Right hindlimb (tissue), 1 donor: ENCODE data around the gene PFKM.
A peak's percentile ranks its signal among the peaks of the same experiment; 100 is the strongest.
"Not testable (repeated sequence)": the region's sequence is repeated elsewhere in the genome, so short reads cannot be mapped to it uniquely, and the experiment has no call there.

Source experiments
- DNase-seq: peaks from one replicate; pipeline ENCODE4 v3.0.0-alpha.2; 2018

PFKM gene

DNA sequence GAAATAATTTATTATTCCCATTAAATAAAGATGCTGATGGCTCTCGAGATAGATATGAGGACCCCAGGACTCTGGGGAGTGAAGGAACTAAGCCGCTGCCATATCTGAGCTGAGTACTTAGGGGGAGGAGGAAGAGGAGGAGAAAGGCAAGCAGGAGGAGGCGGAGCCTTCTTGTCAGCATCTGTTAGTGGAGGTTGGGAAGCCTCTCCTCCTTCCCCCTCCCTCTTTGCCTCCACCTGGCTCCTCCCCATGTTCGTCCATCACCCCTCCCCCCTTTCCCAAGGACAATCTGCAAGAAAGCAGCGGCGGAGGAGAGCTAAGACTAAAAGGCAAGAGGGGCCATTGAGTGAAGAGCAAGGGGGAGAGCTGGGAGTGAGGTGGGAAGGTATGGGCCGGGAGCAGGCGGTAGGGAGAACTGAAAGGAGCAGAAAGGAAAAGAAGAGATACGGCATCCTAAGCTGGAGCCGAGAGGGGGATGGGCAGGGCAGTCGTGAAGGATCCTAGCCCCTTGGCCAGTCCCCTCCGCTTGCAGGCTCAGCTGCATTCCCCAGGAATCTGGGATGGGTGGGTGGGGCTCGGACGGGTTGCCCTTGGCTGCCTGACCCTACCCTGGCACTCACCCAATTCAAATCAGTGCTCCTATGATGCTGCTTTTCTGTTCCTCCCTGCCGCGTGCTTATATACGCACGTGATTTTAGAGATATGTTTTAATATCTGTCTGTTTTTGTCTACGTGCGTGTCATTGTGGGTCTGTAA is at the start of gene PFKM:
Gene PFKM, plus strand, starts transcription at position 287 of the 756 bp plus-strand sequence. CDS start 3,411 bp downstream, outside the sequence.
- DNase-seq, result peak; percentile 91

DNA sequence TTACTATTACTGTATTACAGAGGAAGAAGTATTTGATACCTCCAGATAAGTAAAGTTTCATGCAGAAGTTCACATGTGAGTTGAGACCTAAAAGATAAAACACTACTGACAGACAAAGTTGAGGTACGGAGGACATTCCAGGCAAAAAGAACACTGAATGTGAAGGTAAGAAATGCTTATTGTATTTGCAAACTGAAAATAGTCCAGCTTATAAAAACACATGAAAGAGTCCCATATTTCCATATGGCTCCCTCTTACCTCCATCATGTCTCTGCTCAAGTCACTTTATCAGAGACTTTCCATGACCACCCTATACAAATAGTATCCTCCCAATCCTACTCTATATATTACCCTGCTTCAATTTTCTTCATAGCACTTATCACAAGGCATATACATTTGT is 49.1 kb upstream of the PFKM start:
- no peak for DNase-seq

DNA sequence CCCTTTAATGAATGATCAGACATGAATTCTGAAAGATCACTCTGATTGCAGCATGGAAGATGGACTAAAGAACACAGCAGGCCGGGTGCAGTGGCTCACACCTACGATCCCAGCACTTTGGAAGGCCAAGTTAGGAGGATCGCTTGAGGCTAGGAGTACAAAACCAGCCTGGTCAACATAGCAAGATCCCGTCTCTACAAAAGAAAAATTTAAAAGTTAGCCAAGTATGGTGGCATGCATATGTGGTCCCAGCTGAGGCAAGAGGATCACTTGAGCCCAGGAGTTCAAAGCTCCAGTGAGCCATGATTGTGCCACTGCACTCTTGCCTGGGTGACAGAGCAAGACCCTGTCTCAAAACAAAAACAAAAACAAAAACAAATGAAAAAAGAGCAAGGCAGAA is 48.4 kb upstream of the PFKM start:
- no peak for DNase-seq

DNA sequence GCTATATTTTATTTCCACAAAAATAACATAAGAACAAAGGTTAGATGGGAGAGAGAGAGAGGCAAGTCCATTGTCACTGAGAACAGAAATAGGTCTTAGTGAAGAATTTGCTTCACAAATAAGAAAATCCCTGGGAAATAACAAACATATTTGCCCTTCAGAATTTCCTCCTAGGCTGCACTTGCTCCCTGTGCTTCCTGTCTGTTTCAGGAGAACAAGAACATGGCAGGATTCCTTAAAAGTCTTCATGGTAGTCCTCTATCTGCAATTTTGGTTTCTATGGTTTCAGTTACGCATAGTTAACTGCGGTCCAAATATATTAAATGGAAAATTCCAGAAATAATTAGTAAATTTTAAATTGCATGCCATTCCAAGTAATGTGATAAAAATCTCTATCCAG is 47.4 kb upstream of the PFKM start:
- no peak for DNase-seq

DNA sequence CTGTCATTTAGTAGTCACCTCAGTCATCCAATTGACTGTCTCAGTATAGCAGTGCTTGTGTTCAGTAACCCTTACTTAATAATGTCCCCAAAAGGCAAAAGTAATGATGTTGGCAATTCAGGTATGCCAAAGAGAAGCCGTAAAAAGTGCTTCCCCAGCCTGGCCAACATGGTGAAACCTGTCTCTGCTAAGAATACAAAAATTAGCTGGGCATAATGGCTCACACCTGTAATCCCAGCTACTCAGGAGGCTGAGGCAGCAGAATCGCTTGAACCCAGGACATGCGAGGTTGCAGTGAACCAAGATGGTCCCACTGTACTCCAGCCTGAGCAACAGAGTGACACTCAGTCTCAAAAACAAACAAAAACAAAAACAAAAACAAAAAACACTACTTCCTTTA is 46.9 kb upstream of the PFKM start:
- DNase-seq, result no peak

DNA sequence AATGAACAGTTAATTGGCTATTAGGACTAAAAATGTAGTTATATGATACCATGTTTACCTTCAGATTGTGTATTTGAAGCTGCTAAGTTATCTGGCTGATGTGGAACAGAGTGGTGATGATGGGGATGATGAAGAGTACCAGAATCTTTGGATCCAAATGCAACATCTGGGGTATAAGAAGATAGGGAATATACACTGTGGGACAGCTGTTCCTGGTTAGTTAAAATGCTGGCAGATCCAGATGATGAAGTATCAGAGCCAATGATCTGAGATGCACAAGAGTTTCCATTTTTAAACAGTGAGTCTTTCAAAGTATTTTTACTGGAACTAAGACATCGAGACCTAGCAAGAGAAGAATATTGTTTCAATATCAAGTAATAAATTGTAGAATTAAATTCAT is 44.9 kb upstream of the PFKM start:
- DNase-seq, result no peak

DNA sequence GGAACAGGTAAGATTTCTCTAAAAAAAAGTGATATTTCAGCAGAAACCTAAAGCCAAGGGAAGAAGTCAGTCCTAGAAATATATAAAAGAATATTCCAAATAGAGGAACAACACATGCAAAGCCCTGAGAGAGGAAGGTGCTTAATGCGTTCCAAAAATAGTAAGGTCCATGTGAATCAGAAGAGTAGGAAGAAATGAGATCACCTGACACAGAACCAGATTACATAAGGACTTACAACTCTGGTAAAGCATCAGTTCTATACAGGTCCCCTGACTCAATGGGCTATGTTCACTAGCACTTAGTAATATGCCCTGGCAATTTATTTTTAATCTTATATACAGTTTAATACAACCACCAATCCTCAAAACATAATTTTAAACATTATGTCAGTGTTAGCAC is 43.3 kb upstream of the PFKM start:
- no peak for DNase-seq

DNA sequence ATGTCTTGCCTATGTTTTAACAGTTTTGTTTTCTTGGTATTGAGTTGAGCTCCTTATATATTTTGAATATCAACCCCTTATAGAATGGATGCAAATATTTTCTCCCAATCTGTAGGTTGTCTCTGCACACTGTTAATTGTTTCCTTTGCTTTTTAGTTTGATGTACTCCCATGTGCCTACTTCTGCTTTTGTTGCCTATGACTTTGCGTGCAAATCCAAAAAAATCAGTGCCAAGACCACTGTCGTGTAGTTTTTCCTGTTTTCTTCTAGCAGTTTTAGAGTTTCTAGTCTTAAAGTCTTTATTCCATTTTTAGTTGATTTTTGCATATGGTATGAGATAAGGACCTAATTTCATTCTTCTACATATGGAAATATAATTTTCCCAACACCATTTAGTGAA is 42.1 kb upstream of the PFKM start:
- DNase-seq, result no peak

DNA sequence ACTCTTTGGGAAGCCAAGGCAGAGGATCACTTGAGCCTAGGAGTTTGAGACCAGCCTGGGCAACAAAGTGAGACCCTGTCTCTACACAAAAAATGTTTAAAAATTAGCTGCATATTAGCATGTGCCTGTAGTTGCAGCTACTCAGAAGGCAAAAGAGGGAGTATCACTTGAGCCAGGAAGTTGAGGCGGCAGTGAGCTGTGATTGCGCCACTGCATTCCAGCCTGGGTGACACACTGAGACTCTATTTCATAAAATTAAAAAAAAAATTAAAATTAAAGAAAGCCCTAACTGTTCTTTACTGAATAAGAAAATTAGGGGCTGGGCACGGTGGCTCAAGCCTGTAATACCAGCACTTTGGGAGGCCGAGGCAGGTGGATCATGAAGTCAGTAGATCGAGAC is 40.3 kb upstream of the PFKM start:
- DNase-seq, result no peak

DNA sequence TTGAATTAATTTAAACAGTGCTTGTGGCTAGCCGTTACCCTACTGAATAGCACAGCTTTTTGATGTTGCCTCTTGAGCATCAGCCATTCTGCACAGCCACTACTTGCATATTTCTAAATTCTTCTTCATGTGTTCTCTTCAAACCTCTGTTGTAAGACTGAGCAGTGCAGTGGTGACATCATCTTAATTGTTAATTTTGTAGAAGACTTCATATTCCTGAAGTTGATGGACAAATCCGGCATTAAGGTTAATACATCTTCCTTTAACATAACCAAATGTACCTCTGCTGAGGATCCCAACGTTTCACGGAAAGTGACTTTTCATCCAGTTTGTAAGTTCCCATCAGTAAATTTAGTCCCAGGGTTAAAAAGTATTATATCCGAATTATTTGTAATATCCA is 38.9 kb upstream of the PFKM start:
- DNase-seq, result no peak

DNA sequence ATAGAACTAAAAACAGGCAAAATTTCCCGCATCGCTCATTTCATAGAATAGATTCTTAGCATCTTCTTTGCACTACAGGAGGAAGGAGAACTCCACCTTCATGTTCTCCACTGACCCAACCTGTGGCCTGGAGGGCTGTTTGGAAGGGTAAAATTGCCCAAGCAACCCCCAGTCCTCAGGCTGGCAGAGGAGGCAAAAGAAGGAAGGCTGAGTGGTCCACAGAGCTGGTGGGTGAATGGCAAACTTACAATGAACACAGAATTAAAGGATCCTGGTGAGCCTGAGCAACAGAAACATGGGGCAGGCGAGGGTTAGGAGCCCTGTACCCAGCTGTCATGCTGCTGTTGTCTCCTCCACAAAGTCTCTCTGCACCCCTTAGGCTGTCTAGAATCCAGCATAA is 38.3 kb upstream of the PFKM start:
- DNase-seq, result no peak

DNA sequence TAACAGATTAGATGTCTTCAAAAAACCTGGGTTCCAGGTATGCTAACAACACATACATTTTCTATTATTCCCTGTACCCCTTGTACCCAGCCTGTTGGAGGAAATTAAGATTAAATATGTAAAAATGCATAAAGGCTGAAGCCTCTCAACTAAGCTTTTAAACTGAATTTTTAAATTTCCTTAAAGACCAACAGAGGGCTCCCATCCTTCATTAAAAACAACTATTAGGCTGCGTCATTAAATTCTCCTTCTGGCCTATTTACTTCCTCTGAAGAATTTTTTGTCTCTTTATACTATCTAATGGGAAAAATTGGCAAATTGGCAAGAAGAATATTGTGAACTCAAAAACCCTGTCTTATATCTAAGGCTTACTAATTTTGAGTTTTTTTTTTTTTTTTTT is 35.1 kb upstream of the PFKM start:
- no peak for DNase-seq

DNA sequence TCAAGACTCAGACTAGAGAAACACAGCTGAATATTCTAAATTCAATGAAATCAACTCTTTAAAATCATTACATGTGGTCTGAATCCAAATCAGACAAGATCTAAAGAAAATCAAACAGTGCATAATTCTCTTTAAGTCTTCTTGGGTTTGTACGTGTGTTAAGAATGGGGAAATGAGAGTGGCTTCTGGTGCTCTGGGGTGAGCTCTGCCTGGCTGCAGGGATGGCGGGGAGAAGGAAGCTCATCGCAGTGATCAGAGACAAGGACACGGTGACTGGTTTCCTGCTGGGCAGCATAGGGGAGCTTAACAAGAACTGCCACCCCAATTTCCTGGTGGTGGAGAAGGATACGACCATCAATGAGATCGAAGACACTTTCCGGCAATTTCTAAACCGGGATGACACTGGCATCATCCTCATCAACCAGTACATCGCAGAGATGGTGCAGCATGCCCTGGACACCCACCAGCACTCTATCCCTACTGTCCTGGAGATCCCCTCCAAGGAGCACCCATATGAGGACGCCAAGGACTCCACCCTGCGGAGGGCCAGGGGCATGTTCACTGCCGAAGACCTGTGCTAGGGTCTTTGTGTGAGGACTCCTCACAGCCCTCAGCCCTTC is 34.2 kb upstream of the PFKM start:
- no peak for DNase-seq

DNA sequence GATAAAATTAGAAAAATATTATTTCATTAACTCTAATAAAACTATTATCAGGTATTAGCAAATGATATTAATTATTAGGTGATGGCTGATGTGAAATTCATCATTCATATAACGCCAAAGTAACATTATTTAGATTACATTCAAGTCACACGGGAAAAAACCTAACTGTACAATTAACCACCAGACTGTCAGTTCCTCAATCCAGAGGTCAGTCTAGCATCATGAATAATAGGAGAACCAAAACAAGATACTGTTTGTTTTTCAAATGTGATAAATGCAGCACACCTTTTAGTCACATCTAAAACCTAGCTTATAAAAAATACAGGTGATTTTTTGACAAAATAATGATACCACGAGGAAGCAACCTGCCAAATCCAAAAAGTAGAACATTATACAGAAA is 32.8 kb upstream of the PFKM start:
- no peak for DNase-seq

DNA sequence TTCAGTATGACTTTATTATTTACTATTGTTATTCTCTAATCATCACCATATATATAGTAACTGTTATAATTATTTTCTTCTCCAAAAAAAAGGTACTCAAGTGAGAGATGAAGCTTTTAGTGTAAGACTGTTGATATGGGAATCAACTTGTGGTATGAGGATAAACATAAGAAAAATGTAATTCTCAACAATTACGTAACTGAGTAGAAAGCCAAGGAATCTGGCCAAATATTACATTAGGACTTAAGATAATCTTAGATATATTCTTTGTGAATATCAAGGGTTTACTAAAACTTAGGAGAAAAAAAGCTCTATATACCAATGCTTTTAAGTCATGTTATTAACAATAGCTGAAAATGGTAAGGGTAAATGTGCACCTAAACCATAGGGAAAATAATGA is 26.6 kb upstream of the PFKM start:
- no peak for DNase-seq

DNA sequence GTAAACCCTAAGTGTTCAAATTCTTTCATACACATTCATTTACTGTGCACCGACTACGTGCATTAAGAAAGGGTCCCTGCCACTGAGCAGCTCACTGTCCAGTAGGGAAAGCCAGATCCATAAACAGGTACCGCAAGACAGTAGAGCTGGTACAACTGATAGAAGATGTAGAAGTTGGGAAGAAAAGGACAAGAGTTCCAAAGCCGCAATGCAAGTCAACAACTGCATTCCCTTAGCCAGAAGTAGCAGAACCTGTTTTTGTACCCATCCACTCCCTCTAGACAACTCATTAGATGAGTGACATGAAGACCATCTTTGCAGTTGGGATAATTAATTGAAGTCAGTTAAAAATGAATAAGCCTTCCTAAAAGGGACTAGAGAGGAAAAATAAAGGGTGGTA is 14.6 kb upstream of the PFKM start:
- DNase-seq, result no peak

DNA sequence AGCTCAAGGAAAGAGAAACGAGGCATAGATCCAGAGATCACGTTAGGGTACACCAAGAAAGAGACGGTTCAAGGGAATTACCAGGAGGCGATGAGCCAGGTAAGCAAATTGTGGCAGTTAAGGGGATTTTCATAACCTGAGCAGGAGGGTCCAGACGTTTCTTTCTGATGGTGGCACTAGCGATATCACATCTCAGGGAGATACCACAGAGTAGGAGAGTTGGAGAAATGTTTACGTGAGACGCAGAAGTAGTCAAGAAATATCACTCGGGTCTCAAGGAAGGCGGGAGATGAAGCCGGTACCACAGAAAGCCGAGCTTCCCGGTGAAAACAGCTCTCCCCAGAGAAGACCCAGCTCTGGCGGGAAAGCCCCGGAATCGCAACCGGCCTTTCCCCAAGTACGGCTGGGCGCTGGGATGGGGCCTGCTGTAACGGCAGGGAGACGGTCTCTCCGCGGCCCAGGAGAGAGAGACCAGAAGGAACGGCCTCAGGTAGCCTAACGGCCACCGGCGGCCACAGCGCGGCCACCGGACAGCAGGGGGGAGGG is 13.8 kb upstream of the PFKM start:
- DNase-seq, result no peak

DNA sequence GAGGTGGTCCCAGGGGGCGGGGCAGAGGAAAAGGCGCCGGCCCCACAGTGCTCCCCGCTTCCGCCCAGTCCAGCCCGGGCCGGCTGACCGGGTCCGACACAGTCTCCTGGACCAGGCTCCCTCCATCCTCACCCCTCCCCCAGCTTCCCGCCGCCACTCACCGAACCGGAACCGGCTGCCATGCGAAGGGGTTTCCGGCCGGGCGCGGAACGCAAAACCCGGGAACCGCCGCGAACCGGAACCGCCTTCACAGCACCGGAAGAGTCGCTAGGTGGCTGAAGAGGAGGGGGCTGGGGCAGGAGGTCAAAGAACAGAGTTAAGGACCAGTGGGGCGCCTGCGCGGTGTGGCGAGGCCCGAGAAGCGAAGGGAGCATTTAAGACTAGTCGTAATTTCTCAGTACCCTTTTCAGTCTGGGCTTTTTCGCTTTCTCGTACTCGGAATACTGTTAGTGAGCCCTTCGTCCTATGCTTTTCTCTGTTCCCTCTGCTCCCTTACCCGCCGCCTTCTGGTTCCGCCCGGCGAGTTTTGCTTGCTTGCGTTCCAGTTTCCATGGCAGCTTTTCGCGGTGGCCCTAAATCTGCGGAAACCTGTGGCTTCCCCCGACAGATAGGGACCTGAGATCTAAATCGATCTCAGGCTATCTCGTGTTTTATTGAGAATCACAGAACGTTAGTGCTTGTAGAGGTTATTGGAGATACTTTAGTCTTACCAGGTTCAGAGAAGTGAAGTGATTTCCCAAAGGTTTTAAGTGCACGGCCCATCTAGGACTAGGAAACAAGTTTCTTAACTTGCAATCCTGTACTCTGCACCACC is 13.1 kb upstream of the PFKM start, which contains the start of gene SENP1:
Gene SENP1, minus strand, starts transcription at position 213 of the 814 bp plus-strand sequence. CDS start 4,607 bp downstream, outside the sequence.
- peak; percentile 92 for DNase-seq

DNA sequence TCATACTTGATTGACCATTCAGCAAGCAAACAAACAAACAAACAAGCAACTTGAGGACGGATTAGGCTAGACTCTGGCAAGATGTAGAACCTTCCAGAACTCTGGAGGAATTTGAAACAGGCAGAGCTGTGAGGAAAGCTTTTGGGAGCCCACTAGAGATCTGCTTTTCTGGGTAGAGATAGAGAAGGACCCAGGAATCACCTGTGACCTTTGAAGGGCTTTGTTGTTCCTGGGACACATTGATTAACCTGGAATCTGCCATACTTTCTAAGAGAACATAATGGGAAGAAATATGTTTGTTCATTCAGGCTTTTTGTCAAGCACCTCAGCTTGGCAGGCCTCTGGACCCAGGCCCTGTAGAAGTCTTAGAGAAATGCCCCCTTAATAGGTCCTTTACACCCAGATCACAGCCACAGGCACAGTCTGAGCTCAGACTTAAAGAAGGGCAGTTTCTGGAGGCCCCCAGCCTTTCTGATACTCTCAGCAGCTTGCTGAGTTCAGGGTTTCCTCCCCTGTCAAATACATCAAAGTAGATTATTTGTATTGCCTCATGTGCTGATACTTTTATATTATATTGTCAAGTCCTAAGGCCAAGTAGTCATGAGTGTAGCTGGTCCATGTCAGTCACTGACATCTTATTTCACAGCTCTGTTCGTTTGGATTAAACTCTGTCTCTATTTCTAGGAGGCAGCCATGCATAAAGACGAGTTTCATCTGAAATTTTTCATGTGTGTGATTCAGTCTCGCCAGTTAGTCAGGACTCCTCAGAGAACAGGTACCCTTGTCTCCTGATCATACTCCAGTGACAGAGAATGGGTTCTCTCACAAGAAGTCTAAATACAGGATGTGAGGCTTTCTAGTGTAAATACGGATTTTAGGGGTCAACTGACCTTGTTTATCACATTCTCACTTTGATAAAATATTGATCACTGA is 12.2 kb upstream of the PFKM start:
- DNase-seq, result no peak

DNA sequence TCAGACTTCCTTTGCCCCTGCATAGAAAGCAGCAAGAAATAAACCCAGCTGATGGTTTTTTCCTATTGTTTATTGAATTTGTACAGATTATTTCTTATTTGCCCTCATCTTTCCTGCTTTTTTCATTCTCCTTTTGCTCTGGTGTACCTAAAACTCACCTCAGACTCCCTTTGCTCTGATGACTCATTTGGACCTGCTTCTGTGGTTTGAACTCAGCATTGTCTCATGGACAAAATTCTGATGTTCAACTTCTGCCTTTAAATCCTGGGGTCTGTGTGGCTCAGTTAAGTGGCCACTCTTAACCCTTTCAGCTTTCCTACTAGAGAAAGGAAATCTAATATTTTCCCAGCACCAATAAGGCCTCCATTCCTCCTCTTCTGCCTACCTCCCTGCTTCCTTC is 9.7 kb upstream of the PFKM start:
- no peak for DNase-seq

DNA sequence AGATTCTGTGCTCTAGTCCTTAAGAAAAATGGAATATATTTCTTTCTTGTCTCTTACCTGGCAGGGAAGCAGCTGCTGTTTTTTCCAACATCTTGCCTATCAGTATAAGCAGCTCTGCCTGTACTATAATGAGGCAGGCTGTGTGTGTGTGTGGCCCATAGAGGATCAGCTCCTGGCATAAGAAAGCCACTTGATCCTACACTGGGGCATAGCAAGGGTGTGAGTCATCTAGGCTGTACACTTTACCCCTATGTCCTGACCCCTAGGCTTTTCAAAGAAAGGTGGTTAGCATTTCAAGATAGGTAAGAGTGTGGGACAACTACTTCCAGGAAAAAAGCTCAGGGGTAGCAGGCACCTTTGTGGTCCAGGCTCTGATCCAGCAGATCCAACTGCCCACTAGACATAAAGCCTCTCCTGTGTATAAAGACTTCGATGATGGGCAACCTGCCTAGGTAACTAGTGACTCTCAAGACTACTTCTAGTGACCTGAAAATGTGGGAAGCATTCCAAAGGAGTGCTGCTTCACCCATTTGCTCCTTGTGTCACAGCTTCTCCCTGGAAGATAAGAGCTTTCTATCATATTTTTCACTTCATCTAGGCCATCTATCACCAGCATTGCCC is 8.4 kb upstream of the PFKM start:
- DNase-seq, result no peak

DNA sequence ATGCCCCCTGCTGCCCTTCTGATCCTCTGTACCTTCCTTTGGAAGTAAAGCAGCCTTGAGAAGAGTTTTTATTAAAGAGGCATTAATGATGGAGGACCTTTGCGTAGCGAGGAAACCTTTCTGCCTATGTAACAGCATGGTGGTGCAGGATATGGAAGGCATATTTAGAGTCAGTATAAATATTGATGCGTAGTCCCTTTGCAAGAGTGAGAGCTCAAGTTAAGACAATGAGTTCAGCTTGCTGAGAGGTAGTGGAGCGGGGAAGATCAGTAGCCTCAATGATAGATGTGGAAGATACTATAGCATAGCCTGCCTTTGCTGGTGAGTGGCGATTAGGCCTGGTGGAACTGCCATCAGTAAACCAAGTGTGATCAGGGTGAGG is 7.9 kb upstream of the PFKM start:
- not testable (repeated sequence) for DNase-seq
